Smooth muscle cell of the brain vasculature (primary cell): Measurements from ENCODE around the gene ATP10A.

Source experiments
- DNase-seq: peaks from one replicate; pipeline ENCODE4 v3.0.0-alpha.2; 2012; ENCODE audit warnings: low read depth, low spot score

ATP10A gene

DNA sequence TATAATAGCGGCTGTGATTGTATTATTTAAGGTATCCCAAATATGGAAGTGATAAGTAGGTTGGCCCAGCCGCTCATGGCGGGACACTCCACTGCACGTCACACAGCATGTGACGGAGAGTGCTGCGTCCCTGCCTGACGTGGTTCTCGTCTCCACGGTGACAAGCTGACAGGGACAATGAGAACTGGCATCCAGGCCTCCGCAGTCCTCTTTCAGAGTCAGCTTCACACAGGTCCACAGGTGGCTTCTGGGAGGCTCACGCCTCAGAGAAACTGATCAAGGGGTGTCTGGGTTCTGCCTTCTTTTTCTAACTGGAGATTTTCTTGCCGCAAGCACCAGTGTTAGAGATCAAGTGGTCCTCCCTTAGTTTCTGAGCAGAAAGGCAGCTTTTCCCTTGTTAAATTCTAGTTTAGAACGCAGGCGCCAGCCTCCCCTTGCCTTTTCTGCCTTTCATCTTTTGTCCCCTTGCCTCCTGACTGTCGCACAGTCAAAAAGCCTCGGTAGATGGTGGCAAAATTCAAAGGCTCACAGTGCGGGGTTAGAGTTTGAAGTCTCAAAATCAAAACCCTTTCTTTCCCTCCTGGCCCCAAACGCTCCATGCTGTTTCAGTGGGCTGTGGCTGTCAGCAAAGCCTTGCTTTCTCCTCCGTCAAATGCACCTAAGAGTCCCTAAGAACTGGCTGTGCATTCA, 120.9 kb downstream of the ATP10A start:
- DNase-seq: no peak

DNA sequence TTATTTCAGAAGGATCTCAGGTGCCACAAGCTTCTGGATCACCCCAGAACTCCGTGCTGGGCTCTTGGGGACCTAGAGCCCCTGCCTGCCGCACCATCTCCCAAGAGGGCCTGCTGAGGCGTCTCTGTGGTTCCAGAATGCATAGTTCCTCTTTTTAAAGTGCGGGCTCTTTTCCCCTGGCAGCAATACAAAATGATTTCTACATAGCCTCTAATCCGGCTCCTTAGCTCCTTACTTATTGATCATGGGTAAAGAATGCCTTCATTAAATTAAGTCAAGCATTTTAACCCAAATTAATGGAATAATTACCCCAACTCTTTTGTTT, 121.9 kb downstream of the ATP10A start:
- no peak for DNase-seq

DNA sequence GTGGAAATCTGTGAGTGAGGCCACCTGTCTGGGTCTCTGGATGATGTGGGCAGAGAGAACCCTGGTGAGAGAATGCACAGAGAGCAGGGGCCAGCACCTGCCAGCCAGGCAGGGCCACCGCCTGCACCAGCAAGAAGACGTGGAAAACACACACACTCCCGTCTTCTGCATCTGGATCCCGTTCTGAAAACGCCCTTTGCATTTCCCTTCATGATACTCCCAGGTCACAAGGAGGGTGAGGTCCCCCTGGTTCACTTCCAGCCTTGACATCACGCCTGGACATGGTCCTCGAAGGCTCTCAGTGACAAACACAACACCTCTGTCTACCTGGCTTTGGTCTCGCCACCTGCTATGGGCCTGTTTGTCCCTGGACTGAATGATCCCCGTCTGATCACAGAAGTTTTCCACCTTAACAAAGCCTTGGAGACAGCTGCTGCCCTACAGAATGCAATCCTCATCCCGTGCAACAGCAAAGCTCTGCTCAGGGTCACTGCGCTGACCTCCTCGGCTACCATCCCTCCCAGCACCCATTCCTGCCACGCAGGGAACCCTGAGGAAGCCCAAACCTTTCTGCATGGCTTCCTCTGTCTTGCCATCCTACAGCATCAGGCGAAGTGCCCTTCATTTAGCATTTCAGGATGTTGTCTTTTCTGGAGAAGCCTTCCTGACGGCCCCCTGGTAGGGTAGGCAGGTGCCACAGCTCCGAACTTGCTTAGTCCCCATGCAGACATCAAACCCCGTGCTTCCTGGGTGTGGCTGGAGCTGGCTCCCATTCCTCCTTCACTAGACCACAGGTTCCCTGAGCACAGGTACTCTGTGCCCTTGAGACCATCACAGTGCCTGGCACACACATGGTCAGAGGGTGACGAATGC, 122.5 kb downstream of the ATP10A start:
- DNase-seq: no peak

DNA sequence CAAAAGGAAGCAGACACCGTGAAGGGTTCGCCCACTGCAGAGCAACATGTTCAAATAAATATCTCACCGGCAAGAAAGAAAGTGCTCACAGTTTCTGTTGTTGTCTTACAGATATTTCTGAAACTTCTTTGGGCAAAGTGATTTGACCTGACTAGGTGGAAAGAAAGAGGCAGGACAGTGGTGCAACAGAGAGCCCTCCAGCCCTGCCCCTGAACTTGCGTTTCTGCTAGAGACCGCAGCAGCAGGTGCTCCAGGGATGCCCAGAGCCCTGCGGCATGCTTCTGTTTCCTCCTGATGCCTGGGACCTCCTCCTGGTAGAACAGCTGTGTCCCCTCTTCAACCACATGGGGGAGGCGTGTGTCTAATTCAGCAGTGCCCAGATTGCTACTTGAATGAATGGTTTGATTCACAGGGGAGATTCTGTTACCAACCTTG, 123.4 kb downstream of the ATP10A start:
- DNase-seq: no peak

DNA sequence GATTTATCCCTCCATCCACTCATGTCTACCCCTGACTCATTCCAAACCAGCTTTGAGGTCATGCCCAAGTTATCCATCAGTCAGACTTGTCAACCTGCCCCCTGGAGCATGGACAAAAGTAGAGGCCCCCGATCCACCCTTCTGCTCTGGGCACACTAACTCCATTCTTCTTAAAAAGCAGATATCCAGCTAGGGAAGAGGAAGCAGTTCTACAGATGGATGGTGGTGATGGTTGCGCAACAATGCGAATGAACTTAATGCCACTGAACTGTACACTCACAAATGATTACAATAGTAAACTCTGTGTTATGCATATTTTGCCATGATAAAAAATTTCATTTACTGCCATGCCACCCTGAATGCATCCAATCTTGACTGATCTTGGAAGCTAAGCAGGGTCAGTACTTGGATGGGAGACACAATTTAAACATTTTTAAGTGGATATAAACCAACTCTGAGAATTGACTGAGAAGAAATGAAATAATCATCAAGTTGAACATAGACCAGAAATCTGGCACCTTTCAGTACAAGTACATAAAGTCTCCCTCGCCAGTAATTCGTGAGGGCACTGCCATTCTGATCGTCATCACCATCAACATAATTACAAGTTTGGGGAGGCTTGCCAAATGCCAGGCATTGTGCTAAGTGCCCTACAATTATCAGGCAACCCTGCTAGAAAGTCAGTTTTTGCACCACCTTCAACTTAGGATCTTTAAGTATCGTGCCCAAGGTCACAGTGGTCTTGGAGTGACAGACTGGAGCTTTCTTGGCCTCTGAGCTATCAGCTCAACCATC, 124.8 kb downstream of the ATP10A start:
- DNase-seq: no peak

DNA sequence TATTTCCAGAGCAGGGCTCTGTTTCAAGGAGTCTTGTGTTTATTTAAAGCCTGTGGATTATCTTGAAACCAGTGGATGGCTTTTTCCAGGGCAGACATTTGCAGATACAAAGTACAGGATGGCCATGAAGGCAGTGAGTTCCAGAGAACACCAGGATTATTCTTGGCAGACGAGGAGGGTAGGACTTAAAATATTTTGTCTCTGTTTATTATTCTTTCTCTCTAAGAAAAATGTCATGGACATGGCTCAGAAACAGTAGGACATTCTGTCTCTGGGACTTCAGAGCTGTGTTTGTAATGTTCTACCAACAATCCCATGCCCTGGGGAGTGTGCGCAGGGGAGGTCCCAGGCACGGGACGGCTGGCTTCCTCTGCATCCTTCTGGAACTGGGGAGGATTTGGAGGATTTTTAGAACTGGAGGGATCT, 125.9 kb downstream of the ATP10A start:
- no peak for DNase-seq

DNA sequence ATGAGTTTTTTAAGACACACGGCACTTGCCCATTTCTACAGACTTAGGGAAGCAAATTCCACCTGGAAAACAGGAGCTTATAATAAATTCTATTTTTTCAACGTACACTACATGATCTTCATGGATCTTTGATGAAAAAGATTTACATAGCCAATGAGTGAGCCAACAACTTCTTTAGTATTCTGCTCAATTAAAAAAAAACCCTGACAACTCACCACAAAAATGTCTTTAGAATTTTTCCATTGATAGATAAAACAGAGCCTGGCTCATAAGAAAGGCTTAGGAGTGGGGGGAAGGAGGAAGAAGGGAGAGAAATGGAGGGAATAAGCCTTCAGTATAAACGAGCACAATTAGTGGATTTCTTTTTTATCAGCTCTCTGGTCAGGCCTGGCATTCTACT, 126.7 kb downstream of the ATP10A start:
- DNase-seq: no peak

DNA sequence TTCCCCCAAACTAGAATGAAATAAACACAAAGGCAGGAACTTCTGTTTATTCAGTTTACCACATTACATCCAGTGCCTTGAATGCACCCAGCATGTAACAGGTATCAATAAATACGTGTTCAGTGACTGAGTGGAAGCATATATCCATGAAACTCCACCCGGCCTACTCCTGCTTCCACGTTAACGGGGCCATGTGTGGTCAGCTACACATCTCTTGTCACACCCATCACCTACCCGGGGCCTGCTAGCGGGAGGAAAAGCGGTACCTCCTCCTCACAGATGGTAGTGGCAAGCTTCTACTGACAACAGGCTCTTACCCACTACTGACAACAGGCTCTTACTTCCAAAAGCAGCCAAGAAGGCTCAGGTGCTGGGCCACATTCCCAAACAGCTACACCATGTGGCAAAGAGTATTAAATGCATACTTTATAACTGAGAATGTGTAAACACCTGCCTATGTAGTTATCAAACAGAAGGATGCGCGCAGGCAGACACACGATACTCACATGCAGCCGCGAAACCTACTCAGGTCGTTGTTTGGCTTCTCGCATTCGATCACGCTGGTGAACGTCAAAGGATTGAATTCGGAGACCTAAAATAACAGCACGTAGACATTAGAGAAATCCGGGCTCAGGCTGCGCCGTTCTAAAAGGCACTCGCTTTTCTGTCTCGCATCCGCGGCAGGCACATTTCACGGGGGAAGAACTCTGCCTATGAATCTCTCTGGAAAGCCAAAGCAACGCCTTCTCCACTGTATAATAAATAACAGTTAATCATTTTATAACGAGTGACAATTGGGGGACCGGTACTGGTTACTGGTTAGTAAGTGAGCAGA, 127.4 kb downstream of the ATP10A start:
- no peak for DNase-seq

DNA sequence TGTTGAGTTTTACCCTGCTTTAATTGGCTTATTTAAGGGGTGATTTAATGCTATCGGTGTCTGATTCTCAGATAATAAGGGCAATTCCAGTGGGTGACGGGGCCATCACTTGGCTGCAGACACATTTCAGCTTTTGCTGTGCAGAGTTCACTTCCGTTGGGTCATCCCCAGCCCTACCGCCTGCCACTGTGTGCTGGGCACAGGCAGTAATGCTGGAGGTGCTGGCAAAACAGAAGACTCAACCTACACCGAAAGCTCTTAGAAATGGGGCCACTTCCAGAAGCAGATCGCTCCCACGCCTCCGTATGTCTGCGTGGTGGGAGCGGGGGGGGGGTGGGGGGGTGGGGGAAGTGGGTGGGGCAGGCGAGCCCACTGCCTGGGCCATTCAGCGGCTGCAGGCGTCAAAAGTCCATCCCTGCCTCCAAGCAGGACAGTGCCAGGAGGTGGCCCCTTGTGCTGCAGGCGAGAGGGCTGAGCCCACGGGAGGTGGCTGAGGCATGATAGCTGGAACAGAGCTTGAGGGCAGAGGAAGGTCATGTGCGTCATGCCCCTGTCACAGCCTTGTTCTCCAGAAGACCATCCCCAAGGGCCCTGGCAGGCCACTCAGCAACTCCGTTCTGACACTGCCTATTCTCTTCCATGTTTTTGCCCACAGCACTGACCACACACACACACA, 128.3 kb downstream of the ATP10A start:
- DNase-seq: no peak

DNA sequence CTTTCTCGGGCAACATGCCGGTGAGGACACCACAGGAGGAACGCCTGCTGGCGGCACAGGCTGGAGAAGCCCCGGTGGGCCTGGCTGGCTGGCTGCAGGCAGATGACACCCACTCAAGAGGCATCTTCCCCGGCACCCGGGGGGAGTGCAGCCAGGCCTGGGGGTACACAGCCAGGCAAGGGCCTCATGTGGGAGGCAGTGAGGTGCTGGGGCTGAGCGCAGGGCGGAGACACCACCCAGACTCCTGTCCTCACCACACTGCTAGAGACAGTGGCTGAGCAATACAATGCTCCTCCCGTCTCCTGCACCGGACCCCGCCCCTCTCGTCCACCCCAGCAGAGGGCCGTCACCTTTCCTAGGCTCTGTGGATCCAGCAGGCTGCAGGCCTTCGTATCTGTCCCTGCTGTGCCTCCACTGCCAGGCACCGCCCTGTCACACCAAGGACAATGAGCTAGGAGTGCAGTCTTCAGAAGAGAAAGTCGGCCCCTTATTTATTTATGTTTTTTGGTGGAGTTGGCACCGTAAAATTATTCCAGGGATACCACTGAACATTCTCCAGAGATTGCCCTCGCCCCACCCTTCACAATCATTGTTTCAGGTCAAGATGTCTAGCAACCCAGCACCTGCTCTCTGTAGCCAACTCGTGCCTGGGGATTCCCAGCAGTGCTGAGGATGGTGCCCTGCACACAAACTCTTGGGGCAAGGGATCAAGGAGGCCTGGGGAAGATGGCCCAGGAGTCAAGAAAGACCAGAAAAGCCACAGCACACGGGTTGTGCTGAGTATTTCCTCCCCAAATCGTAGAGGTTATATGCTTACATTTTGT, 129.1 kb downstream of the ATP10A start:
- DNase-seq: no peak

DNA sequence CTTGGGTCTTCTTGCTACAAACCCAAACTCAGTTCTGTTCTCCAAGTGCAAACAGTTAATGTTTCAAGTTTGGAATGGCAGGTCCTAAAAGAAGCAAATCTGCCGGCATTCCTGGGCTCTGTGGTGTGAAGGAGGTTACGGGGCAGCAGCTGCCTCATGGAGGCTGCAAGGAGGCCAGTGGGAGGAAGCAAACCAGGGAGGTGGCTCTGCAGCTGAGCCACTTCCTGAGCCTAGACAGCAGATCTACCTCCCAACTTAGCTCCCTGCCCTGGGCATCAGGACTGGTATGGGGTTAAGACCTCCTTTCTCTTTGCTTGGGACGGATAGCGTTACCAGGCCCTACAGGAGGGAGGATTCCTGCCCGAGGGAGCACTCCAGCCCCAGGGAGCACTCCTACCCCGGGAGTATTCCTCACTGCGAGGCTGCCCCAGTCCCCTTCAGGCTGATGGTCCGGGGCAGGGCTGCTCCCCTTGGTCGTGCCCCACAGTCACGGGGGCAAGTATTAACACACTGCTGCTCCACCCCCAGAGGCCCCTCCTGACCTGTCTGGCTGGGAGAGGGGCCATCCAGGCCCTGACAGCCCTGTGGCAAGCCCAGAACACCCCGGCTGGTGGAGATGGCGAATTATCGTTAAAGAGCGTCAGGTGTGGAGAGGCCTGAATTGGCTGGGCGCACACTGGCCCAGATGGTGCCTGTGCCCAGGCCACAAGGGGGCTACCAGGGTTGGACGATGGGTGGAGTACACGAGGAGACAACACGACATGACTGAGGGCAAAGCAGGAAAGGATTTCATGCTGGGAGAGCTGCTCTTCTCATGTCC, 129.9 kb downstream of the ATP10A start:
- no peak for DNase-seq

DNA sequence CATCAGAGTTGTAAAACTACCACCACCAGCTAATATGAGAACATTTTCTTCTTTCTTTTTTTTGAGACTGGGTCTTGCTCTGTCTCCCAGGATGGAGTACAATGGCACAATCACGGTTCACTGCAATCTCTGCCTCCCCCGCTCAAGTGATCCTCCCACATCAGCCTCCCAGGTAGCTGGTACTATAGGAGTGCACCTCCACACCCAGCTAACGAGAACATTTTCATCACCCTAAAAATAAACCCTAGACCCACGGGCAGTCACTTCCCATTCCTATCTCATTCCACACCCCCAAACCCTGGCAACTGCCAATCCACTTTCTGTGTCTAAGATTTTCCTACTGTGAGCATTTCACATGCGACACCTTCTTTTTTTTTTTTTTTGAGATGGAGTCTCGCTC, 130.9 kb downstream of the ATP10A start:
- DNase-seq: no peak

DNA sequence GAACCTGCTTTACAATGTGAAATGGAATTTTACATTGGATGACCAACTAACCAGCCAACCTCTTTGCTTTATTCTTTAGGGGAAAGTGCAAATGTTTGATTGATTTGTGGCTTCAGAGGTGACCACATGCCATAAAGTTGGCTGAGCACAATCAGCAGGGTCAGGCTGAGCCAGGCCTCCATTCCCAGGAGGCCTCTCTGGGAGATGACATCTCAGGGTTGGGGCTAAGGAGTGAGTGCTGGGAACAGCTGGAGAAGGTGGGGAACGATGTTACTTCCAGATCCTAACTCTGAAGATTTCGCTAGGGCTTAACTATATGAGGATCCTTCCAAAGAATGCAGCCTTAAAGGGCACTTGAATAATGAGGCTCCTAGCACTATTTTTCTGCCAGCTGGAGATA, 131.7 kb downstream of the ATP10A start:
- no peak for DNase-seq

DNA sequence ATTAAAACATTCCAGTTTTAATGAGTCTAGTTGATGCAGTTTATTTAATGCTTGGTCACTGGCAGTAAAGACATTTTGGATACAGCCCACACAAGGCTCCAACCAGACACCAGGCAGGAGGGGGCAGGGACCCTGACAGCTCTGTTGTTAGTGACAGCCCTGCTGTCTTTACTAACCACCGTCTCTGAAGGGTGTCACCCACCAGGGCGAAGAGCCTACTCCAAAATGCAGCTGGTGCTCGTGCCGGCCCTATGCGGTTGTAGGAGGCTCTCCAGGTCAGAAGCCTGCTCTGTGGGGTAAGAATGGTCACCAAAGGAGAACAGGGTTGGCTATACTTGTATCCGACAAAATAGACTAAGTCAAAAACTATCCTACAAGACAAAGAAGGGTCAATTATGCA, 132.2 kb downstream of the ATP10A start:
- DNase-seq: no peak

DNA sequence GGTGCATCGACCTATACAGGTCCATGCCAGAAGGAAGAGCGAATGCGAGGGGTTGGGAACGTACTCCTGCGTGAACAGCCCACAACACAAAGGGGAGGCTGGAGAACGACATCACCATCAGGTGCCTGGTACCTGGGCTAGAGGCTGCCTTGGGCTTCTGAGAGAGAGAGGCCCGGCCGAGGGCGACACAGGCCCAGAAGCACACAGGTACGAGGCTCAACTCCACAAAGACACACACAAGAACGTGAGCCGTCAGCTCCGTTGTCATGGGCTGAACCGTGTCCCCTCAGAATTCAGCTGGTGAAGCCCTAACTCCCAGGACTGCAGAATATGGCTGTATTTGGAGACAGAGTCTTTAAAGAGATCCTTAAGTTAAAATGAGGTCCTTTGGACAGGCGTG, 134.3 kb downstream of the ATP10A start:
- DNase-seq: no peak

DNA sequence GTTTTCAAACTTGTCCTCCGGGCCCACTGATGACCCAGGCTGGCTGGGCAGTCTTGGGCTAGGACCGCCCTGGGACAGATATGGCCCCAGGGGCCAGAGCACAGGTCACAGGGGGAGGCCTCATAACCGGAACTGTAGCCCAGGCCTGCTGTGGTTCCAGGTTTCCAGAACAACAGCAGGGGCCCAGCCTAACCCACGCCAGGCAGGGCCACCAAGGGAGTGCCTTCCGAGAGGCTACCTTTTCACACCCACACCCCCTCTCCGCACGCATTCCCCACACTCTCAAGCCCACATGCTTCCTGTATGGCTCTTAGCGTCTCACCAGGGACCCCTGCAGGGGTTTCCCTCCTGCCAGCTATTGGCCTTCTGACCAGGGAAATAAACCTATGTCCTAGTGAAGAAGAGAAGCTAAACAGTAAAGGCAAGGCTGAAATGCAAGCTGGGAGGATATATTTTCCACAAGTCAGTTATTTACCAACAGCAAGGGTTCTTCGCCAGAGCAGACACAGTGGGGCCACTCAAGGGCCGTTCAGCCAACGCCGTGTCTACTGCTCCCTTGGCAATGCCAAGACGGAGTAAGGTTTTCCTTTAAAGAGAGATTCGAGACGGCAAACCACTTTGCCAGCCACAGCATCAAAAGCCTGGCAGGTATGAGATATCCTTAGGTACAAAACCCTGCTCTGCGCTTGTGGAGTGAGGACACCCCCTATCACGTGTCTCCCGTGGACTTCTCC, 135.1 kb downstream of the ATP10A start:
- no peak for DNase-seq

DNA sequence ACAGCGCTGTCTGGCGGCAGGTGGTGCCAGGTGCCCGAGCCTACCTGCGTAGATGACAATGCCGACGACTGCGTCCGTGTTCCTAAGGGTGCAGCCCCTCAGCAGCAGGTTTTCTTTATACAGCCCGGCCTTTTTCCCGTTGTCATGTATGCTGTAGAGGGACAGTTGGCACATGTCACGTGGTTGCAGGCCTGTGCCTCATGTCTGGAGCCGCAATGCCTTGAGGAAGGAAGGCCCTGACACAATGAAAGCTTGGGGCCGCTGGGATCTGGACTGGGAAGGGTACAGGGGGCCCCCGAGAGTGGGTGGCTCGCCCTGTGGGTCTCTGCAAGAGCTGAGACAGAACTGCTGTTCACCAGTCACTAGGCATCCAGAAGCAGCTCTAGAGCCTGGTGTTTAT, 136.0 kb downstream of the ATP10A start:
- DNase-seq: no peak

DNA sequence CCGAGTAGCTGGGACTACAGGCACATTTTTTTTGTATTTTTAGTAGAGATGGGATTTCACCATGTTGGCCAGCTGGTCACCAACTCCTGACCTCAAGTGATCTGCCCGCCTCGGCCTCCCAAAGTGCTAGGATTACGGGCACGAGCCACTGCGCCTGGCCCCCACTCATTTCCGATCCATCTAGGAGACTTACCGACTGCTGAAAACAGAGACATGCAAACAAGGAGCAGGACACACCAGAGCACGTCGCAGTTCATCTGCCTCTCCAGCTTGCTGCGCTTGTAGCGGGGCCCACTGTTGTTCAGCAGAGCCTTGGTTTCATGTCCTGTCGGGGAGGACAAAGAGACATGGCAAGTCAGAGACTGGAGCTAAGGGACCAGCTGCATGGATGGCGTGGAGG, 137.4 kb downstream of the ATP10A start:
- no peak for DNase-seq

DNA sequence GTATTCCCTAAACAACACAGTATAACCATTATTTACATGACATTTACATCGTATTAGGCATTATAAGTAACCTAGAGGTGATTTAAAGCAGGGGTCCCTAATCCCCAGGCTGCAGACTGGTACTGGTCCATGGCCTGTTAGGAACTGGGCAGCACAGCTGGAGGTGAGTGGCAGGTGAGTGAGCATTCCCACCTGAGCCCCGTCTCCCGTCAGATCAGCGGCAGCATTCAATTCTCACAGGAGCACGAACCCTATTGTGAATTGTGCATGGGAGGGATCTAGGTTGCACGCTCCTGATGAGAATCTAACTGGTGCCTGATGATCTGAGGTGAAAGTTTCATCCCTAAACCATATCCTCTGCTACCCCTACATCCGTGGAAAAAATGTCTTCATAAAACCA, 138.2 kb downstream of the ATP10A start:
- DNase-seq: no peak
